Measurements from ENCODE around the gene OBSCN. TPM values are rescaled to one million over a fixed set of nuclear protein-coding genes. Genes with fewer than 3 reads are reported as not detected.

The OBSCN gene
- total RNA-seq, 1 experiment from 2014 or later, result 5.6 TPM

GRCh38 chr1:228270032-228270431 is 62.2 kb downstream of the OBSCN start:
- H3K4me1 Mint-ChIP-seq (ENCODE audit: low read depth, unreplicated experiment), result no peaks in the 10 kb centered on the region
- TF ChIP-seq CTCF (IDR thresholded peaks at IDR 0.05; ENCODE audit: insufficient read depth in 1 of 2, low read depth in 1 of 2, low read length in 1 of 2, severe bottlenecking in 1 of 2, unreplicated experiment in 1 of 2), result no peak

GRCh38 chr1:228271701-228272251 is 63.9 kb downstream of the OBSCN start:
- intact Hi-C loops (cut with micrococcal nuclease; ENCODE audit: unreplicated experiment), result no loop called here
- no peaks in the 10 kb centered on the region for H3K4me1 Mint-ChIP-seq (ENCODE audit: low read depth, unreplicated experiment)
- TF ChIP-seq CTCF (IDR thresholded peaks at IDR 0.05; ENCODE audit: insufficient read depth in 1 of 2, low read depth in 1 of 2, low read length in 1 of 2, severe bottlenecking in 1 of 2, unreplicated experiment in 1 of 2), result no peak

More at GRCh38 chr1:228270032-228270431, 62.2 kb downstream of the OBSCN start:
- POLR2A ChIA-PET, result no interaction called here
- BruUV-seq (replicated peaks), result no TSS peak
- H3K9me3 Mint-ChIP-seq (ENCODE audit: unreplicated experiment), result no peaks in the 10 kb centered on the region
- CTCF ChIA-PET, result no interaction called here
- H3K9me3 ChIP-seq, result no peaks in the 10 kb centered on the region
- no peaks in the 10 kb centered on the region for H3K4me1 ChIP-seq
- H3K27ac Mint-ChIP-seq (ENCODE audit: unreplicated experiment), result no peak overlapping the region
- H3K4me3 ChIP-seq (ENCODE audit: low read depth, low read length), result no peak overlapping the region
- H3K36me3 Mint-ChIP-seq (ENCODE audit: insufficient read depth, unreplicated experiment), result peaks cover 3% of the 10 kb centered on the region
- no peak overlapping the region for H3K4me3 Mint-ChIP-seq (ENCODE audit: unreplicated experiment)
- no peaks in the 10 kb centered on the region for H3K27me3 ChIP-seq (replicated peaks; ENCODE audit: control insufficient read depth, insufficient read depth, low read length)
- intact Hi-C loops (cut with micrococcal nuclease; ENCODE audit: unreplicated experiment), result no loop called here
- no peaks in the 10 kb centered on the region for H3K27me3 Mint-ChIP-seq (ENCODE audit: insufficient read depth, unreplicated experiment)
- no peaks in the 10 kb centered on the region for H3K36me3 ChIP-seq (ENCODE audit: control insufficient read depth, insufficient read depth, low read length)
- DNase-seq, result no peak

DNA sequence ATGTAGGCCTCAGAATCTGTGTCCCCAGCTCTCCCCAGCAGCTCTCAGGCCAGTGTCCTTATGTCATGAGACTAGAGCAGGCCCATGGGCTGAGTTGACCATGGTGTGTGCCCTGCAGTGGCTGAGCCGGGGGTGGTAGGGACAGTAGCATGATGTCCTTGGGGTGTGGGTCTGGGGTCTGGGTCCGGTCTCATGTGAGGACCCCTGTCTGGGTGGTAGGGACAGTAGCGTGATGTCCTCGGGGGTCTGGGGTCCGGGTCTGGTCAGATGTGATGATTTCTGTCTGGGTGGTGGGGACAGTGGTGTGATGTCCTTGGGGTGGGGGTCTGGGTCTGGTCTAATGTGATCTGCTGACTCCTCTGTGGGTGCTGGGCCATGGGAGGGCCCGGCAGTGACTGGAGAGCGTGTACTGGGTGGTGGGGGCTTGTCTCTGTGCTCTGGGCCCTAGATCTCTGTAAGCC is 64.5 kb downstream of the OBSCN start:
- Mint-ChIP-seq H3K27me3 (ENCODE audit: insufficient read depth, unreplicated experiment) (no peaks in the 10 kb centered on the region), H3K27ac (ENCODE audit: unreplicated experiment) (no peak overlapping the region), H3K36me3 (ENCODE audit: insufficient read depth, unreplicated experiment) (peaks cover 6% of the 10 kb centered on the region), H3K9me3 (ENCODE audit: unreplicated experiment) (no peaks in the 10 kb centered on the region), H3K4me3 (ENCODE audit: unreplicated experiment) (no peak overlapping the region), H3K4me1 (ENCODE audit: low read depth, unreplicated experiment) (no peaks in the 10 kb centered on the region)
- intact Hi-C loops (cut with micrococcal nuclease; ENCODE audit: unreplicated experiment), result no loop called here
- TF ChIP-seq CTCF (IDR thresholded peaks at IDR 0.05; ENCODE audit: insufficient read depth in 1 of 2, low read depth in 1 of 2, low read length in 1 of 2, severe bottlenecking in 1 of 2, unreplicated experiment in 1 of 2), result no peak
- no peak overlapping the region for H3K4me3 ChIP-seq (ENCODE audit: low read depth, low read length)
- no peak for DNase-seq
- no peaks in the 10 kb centered on the region for H3K9me3 ChIP-seq
- no peaks in the 10 kb centered on the region for H3K27me3 ChIP-seq (replicated peaks; ENCODE audit: control insufficient read depth, insufficient read depth, low read length)
- ChIA-PET POLR2A (no interaction called here), CTCF (no interaction called here)
- H3K4me1 ChIP-seq, result no peaks in the 10 kb centered on the region; the same call in 1 of the 2 replicates
- no peaks in the 10 kb centered on the region for H3K36me3 ChIP-seq (ENCODE audit: control insufficient read depth, insufficient read depth, low read length)
- BruUV-seq (replicated peaks), result no TSS peak

More at GRCh38 chr1:228271701-228272251, 63.9 kb downstream of the OBSCN start:
- no peaks in the 10 kb centered on the region for H3K27me3 Mint-ChIP-seq (ENCODE audit: insufficient read depth, unreplicated experiment)
- no peak overlapping the region for H3K4me3 ChIP-seq (ENCODE audit: low read depth, low read length)
- DNase-seq, result no peak
- POLR2A ChIA-PET, result no interaction called here
- H3K4me1 ChIP-seq, result no peaks in the 10 kb centered on the region; the same call in 1 of the 2 replicates
- H3K27ac Mint-ChIP-seq (ENCODE audit: unreplicated experiment), result no peak overlapping the region
- no peaks in the 10 kb centered on the region for H3K36me3 ChIP-seq (ENCODE audit: control insufficient read depth, insufficient read depth, low read length)
- peaks cover 6% of the 10 kb centered on the region for H3K36me3 Mint-ChIP-seq (ENCODE audit: insufficient read depth, unreplicated experiment)
- no peaks in the 10 kb centered on the region for H3K27me3 ChIP-seq (replicated peaks; ENCODE audit: control insufficient read depth, insufficient read depth, low read length)
- CTCF ChIA-PET, result no interaction called here
- no peaks in the 10 kb centered on the region for H3K9me3 ChIP-seq
- no peaks in the 10 kb centered on the region for H3K9me3 Mint-ChIP-seq (ENCODE audit: unreplicated experiment)
- H3K4me3 Mint-ChIP-seq (ENCODE audit: unreplicated experiment), result no peak overlapping the region
- BruUV-seq (replicated peaks), result no TSS peak
